GM13976 (cell line): ENCODE data around the gene HRK.

Experiments
- DNase-seq: peaks from one replicate; pipeline ENCODE4 v3.0.0; 2012; ENCODE audit warnings: low spot score
- CTCF ChIP-seq: IDR thresholded peaks from 2 replicates; pipeline ENCODE4 v1.5.1; 2012; ENCODE audit warnings: borderline replicate concordance, mild to moderate bottlenecking; ENCODE audit not compliant: insufficient read depth; ENCODE audit errors: extremely low read depth, missing control alignments, control extremely low read depth
- in situ Hi-C: fragments of 300-500 bp; cut with MboI; formaldehyde crosslinking; loops from one replicate; pipeline ENCODE4 v1.12.0; 2022; ENCODE audit warnings: low sequenced_read_pairs, mixed read lengths, inconsistent platforms; ENCODE audit not compliant: unreplicated experiment

The HRK gene

DNA sequence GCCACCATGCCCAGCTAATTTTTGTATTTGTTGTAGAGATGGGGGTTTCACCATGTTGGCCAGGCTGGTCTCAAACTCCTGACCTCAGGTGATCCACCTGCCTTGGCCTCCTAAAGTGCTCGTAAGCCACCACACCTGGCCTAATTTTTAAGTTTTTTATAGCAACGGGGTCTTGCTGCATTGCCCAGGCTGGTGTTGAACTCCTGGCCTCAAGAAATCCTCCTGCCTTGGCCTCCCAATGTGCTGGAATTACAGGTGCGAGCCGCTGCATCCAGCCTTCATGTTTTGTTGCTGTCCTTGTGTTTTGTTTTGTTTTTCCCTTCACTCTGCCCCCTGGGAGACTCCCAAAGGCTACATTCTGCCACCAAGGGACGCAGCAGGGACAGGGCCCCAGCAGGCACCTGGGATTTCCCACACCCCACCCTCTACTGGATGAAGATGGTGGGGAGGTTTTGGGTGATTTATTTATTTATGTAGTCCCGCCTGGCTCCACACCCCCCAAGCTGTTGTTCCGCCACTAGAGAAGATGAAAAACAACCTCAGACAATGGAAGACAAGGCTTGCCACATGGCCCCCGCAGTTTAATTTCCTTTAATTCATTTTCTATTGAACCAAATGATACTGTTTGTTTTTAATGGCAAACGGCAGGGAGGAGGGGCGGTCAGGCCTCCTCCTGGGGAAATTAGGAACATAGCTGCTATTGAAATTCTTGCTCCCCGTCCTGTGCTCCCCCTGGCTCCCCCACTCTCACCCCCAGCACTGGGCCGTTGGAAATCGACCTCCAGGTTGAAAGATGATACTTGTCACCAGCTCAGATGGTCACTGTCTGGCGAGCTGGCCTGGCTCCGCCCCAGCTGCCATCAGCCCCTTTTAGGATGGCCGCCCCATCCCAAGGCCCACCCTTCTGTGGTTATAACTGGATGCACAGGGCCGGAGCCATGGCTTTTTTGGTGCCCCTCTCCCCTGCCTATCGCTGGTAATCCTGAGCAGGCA, 72.8 kb downstream of the HRK start:
- TF ChIP-seq CTCF: no peak
- in situ Hi-C loops: no loop called here
- DNase-seq: no peak

DNA sequence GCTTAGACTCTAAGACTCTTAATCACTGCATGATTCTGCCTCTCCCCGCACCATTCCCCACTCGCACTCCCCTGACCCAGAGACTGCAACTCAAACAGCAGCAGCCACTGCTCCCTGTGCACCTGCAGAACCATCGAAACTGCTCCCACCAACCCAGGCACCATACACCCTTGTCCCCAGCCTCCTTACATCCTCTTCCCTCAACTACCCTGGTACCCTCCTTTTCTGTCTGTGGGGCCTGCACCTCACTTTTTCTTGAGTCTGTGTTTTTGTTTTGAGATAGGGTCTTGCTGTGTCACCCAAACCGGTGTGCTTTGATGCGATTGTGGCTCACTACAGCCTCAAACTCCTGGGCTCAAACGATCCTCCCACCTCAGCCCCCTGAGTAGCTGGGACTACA, 73.7 kb downstream of the HRK start:
- in situ Hi-C loops: no loop called here
- no peak for DNase-seq
- no peak for TF ChIP-seq CTCF

GRCh38 chr12:116806845-116807440, 74.3 kb downstream of the HRK start:
- no peak for TF ChIP-seq CTCF
- in situ Hi-C loops: no loop called here
- DNase-seq: no peak
